ENCODE measurements around the gene CHCHD6. TPM values are rescaled to one million over a fixed set of nuclear protein-coding genes. Genes with fewer than 3 reads are reported as not detected.

Gene CHCHD6
- polyA plus RNA-seq, 4 donors: 2.2 to 15.0 (median 7.4) TPM

DNA sequence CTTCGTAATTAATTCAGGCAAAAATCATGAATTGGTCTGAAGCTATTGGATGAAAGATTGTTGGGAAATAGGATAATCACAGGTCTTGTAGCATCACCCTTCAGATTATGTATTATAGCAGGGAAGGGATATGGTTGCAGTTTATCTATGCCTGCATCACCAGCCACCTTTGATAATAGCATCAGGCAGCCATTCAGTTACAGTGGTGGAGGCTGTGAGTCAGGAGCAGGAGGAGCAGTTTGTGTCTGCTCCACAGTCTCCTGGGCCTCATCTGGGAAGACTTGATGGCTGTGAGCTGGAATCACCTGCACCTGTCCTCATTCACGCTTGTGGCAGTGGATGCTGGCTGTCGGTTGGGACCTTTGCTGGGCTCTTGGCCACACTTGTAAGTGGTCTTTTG, 174.6 kb downstream of the CHCHD6 start:
- DNase-seq: no peak
- Histone ChIP-seq H3K9me3 (ENCODE audit: control insufficient read depth in 2 of 2, insufficient read depth in 1 of 2, low read depth in 1 of 2, low read length in 1 of 2) (no peaks in the 10 kb centered on the region), H3K27ac (ENCODE audit: low read depth in 1 of 3, low read length in 2 of 3) (no peak overlapping the region), H3K36me3 (ENCODE audit: control insufficient read depth in 3 of 3, insufficient read depth in 2 of 3, low read depth in 1 of 3, low read length in 3 of 3) (peaks cover 0 to 3% (median 0%) of the 10 kb centered on the region in 3 donors), H3K4me1 (ENCODE audit: control insufficient read depth in 3 of 3, insufficient read depth in 2 of 3, low read depth in 1 of 3, low read length in 2 of 3) (no peaks in the 10 kb centered on the region), H3K4me3 (ENCODE audit: low read depth in 1 of 3, low read length in 3 of 3) (no peak overlapping the region), H3K27me3 (ENCODE audit: control insufficient read depth in 3 of 3, insufficient read depth in 3 of 3, low read length in 3 of 3) (no peaks in the 10 kb centered on the region)
- FAIRE-seq: no peak
- 98 to 99% (median 98%) methylated on average over 3 of the region's 3 CpGs for WGBS, 3 donors

DNA sequence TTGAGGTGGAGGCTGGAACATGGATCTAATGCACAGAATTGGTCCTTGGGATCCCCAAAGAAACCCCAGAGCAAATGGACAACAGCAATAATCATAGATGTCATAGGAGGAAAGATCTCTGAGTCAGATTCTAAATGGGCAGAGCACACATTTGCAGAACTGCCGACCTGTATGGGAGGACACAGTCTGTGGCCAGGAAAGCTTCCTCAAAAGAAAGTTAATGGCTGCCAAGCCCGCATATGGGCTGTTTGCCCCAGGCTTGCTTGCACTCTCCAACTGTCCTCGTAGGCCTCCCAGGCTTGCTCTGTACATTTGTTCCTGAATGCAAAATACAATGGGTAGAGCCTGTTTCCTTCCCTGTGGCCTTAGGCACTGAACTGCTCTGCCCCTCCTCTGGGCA, 176.9 kb downstream of the CHCHD6 start:
- DNase-seq (no peak), FAIRE-seq (no peak)
- no peaks in the 10 kb centered on the region for H3K4me1 ChIP-seq (ENCODE audit: control insufficient read depth in 3 of 3, insufficient read depth in 2 of 3, low read depth in 1 of 3, low read length in 2 of 3)
- no peak overlapping the region for H3K27ac ChIP-seq (ENCODE audit: low read depth in 1 of 3, low read length in 2 of 3)
- H3K36me3 ChIP-seq (ENCODE audit: control insufficient read depth in 3 of 3, insufficient read depth in 2 of 3, low read depth in 1 of 3, low read length in 3 of 3): peaks cover 0 to 2% (median 0%) of the 10 kb centered on the region in 3 donors
- H3K4me3 ChIP-seq (ENCODE audit: low read depth in 1 of 3, low read length in 3 of 3): no peak overlapping the region
- H3K27me3 ChIP-seq (ENCODE audit: control insufficient read depth in 3 of 3, insufficient read depth in 3 of 3, low read length in 3 of 3): no peaks in the 10 kb centered on the region
- H3K9me3 ChIP-seq (ENCODE audit: control insufficient read depth in 2 of 2, insufficient read depth in 1 of 2, low read depth in 1 of 2, low read length in 1 of 2): no peaks in the 10 kb centered on the region
- WGBS, 3 donors: 83 to 88% (median 87%) methylated on average over 3 of the region's 3 CpGs

DNA sequence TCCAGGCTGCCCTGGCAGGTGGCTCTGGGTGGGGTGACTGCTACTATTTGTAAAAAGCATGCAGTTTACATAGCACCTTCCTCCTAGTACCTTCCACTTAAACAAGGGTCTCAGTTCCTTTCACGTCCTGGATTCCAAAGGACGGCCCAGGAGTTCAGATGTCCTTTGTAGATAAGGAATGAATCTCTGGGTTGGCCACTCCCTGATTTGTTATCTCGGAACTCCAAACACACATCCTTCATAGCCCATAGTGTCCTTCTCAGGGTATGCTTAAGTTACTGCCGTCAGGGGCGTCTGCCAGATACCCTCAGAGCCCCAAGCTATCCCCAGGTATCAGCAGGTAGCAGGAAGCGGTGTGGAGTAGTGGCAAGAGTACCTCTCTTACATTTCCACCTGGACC, 177.8 kb downstream of the CHCHD6 start:
- H3K9me3 ChIP-seq (ENCODE audit: control insufficient read depth in 2 of 2, insufficient read depth in 1 of 2, low read depth in 1 of 2, low read length in 1 of 2): no peaks in the 10 kb centered on the region
- H3K27me3 ChIP-seq (ENCODE audit: control insufficient read depth in 3 of 3, insufficient read depth in 3 of 3, low read length in 3 of 3): no peaks in the 10 kb centered on the region
- peaks cover 0 to 2% (median 0%) of the 10 kb centered on the region in 3 donors for H3K36me3 ChIP-seq (ENCODE audit: control insufficient read depth in 3 of 3, insufficient read depth in 2 of 3, low read depth in 1 of 3, low read length in 3 of 3)
- no peaks in the 10 kb centered on the region for H3K4me1 ChIP-seq (ENCODE audit: control insufficient read depth in 3 of 3, insufficient read depth in 2 of 3, low read depth in 1 of 3, low read length in 2 of 3)
- H3K27ac ChIP-seq (ENCODE audit: low read depth in 1 of 3, low read length in 2 of 3): no peak overlapping the region
- no peak for DNase-seq
- no peak overlapping the region for H3K4me3 ChIP-seq (ENCODE audit: low read depth in 1 of 3, low read length in 3 of 3)
- FAIRE-seq: no peak
- 89 to 97% (median 92%) methylated on average over 6 of the region's 6 CpGs for WGBS, 3 donors

DNA sequence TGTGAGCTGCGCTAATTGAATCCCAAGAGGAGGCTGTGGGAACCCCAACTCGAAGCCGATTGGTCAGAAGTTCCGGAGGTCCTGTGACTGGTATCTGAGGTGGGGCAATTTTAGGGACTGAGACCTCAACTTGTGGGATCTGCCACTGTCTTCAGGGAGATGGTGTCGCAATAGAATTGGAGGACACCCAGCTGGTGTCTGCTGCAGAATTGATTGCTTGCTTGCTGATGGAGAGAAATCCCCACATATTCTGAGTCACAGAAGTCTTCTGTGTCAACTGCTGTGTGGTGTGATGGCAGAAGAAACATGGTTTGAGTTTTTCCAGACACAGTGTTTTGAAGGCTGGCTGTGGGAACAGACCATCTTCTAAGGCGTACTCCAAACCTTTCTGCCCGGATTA, 179.2 kb downstream of the CHCHD6 start:
- Histone ChIP-seq H3K27ac (ENCODE audit: low read depth in 1 of 3, low read length in 2 of 3) (no peak overlapping the region), H3K27me3 (ENCODE audit: control insufficient read depth in 3 of 3, insufficient read depth in 3 of 3, low read length in 3 of 3) (no peaks in the 10 kb centered on the region), H3K36me3 (ENCODE audit: control insufficient read depth in 3 of 3, insufficient read depth in 2 of 3, low read depth in 1 of 3, low read length in 3 of 3) (peaks cover 0 to 2% (median 0%) of the 10 kb centered on the region in 3 donors), H3K4me1 (ENCODE audit: control insufficient read depth in 3 of 3, insufficient read depth in 2 of 3, low read depth in 1 of 3, low read length in 2 of 3) (no peaks in the 10 kb centered on the region), H3K9me3 (ENCODE audit: control insufficient read depth in 2 of 2, insufficient read depth in 1 of 2, low read depth in 1 of 2, low read length in 1 of 2) (no peaks in the 10 kb centered on the region), H3K4me3 (ENCODE audit: low read depth in 1 of 3, low read length in 3 of 3) (no peak overlapping the region)
- FAIRE-seq: no peak
- no peak for DNase-seq
- 88 to 98% (median 97%) methylated on average over 7 of the region's 7 CpGs for WGBS, 3 donors

DNA sequence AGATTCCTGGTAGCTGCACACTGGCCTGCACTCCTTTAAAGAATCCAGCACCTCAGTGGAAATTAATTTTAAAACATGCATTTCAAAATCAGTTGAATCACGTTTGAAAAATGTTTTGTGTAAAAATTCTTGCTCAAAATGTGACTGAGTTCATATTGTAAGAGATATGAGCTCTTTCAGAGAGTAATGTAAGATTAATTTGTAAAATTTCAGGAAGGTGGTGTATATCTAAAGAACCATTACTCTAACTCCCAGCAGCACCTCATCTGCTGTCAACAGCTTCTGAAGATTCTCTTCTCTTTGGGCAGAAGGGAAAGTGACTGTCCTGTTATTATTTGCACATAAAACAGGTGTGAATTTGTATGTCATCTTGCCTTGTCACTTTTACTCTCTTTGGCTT, 181.4 kb downstream of the CHCHD6 start:
- DNase-seq (no peak), FAIRE-seq (no peak)
- Histone ChIP-seq H3K4me1 (ENCODE audit: control insufficient read depth in 3 of 3, insufficient read depth in 2 of 3, low read depth in 1 of 3, low read length in 2 of 3) (no peaks in the 10 kb centered on the region), H3K9me3 (ENCODE audit: control insufficient read depth in 2 of 2, insufficient read depth in 1 of 2, low read depth in 1 of 2, low read length in 1 of 2) (no peaks in the 10 kb centered on the region), H3K4me3 (ENCODE audit: low read depth in 1 of 3, low read length in 3 of 3) (no peak overlapping the region), H3K36me3 (ENCODE audit: control insufficient read depth in 3 of 3, insufficient read depth in 2 of 3, low read depth in 1 of 3, low read length in 3 of 3) (peaks cover 0 to 7% (median 0%) of the 10 kb centered on the region in 3 donors), H3K27ac (ENCODE audit: low read depth in 1 of 3, low read length in 2 of 3) (no peak overlapping the region), H3K27me3 (ENCODE audit: control insufficient read depth in 3 of 3, insufficient read depth in 3 of 3, low read length in 3 of 3) (no peaks in the 10 kb centered on the region)
- WGBS, 3 donors: 54 to 63% (median 55%) methylated on average over 1 of the region's 1 CpG

DNA sequence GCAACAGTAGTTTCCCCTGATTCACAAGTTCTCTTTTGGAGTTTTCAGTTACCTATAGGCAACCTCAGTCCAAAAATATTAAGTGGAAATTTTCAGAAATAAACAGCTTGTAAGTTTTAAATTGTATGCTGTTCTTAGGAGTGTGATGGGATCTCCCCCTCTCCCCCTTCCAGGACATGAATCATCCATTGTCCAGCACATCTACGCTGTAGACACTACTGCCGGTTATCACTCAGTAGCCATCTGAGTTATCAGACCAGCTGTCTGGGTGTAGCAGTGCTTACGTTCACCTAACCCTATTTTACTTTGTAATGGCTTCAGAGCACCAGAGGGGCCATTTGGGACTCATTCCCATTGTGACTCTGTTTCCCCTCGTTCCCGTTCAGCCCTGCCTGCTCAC, 182.2 kb downstream of the CHCHD6 start:
- 86 to 92% (median 91%) methylated on average over 5 of the region's 5 CpGs for WGBS, 3 donors
- no peak for FAIRE-seq
- Histone ChIP-seq H3K36me3 (ENCODE audit: control insufficient read depth in 3 of 3, insufficient read depth in 2 of 3, low read depth in 1 of 3, low read length in 3 of 3) (peaks cover 0 to 7% (median 0%) of the 10 kb centered on the region in 3 donors), H3K4me1 (ENCODE audit: control insufficient read depth in 3 of 3, insufficient read depth in 2 of 3, low read depth in 1 of 3, low read length in 2 of 3) (no peaks in the 10 kb centered on the region), H3K27me3 (ENCODE audit: control insufficient read depth in 3 of 3, insufficient read depth in 3 of 3, low read length in 3 of 3) (no peaks in the 10 kb centered on the region), H3K4me3 (ENCODE audit: low read depth in 1 of 3, low read length in 3 of 3) (no peak overlapping the region), H3K9me3 (ENCODE audit: control insufficient read depth in 2 of 2, insufficient read depth in 1 of 2, low read depth in 1 of 2, low read length in 1 of 2) (no peaks in the 10 kb centered on the region), H3K27ac (ENCODE audit: low read depth in 1 of 3, low read length in 2 of 3) (no peak overlapping the region)
- no peak for DNase-seq

DNA sequence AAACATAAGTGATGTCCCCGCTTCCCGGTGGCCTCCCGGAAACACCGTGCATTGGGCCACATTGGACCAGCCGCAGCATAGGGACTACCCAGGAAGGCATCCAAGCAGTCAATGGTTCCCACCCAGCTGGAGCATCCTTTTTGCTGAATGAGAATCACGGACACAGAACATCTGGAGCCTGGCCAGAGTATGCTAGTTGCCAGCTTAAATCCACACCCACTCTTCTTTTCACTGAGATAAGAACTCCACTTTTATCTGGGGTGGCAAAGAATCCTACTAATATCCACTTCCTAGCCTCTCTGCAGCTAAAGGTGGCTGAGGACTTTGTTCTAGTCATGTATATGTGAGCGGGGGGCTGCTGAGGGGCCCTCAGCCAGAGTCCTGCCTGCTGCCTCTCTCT, 183.6 kb downstream of the CHCHD6 start:
- H3K4me3 ChIP-seq (ENCODE audit: low read depth in 1 of 3, low read length in 3 of 3): no peak overlapping the region
- H3K27me3 ChIP-seq (ENCODE audit: control insufficient read depth in 3 of 3, insufficient read depth in 3 of 3, low read length in 3 of 3): no peaks in the 10 kb centered on the region
- H3K9me3 ChIP-seq (ENCODE audit: control insufficient read depth in 2 of 2, insufficient read depth in 1 of 2, low read depth in 1 of 2, low read length in 1 of 2): no peaks in the 10 kb centered on the region
- H3K4me1 ChIP-seq (ENCODE audit: control insufficient read depth in 3 of 3, insufficient read depth in 2 of 3, low read depth in 1 of 3, low read length in 2 of 3): no peaks in the 10 kb centered on the region
- no peak overlapping the region for H3K27ac ChIP-seq (ENCODE audit: low read depth in 1 of 3, low read length in 2 of 3)
- WGBS, 3 donors: 80 to 89% (median 86%) methylated on average over 7 of the region's 7 CpGs
- FAIRE-seq (no peak), DNase-seq (no peak)
- H3K36me3 ChIP-seq (ENCODE audit: control insufficient read depth in 3 of 3, insufficient read depth in 2 of 3, low read depth in 1 of 3, low read length in 3 of 3): peaks cover 0 to 7% (median 0%) of the 10 kb centered on the region in 3 donors

DNA sequence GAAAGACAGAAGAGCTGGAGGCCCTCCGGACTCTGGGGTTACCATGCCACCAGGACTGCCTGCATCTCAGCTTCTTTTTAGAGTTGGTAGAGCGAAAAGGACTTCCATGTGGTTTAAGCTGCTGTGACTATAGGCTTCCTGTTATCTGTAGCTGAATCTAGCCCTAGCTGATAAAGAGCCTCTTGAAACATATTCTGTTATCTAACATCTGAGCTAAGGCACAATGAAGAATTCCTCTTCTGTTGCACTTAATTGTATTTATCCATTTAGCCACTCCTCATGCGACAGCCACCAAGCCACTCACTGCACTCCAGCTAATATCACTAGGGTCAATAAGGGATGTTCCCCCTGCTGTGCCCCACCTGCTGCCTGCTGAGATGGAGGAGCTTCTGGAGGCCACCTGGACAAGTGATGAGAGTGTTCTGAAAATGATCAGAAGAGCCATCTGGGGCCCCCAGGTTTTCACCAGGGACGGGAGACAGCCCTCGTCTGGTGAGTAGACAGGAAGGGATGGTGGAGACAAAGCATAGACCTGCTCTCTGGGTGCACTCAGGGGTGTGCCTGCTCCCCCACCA, 184.2 kb downstream of the CHCHD6 start:
- no peak for FAIRE-seq
- peaks cover 0 to 7% (median 0%) of the 10 kb centered on the region in 3 donors for H3K36me3 ChIP-seq (ENCODE audit: control insufficient read depth in 3 of 3, insufficient read depth in 2 of 3, low read depth in 1 of 3, low read length in 3 of 3)
- DNase-seq: no peak
- no peak overlapping the region for H3K4me3 ChIP-seq (ENCODE audit: low read depth in 1 of 3, low read length in 3 of 3)
- no peak overlapping the region for H3K27ac ChIP-seq (ENCODE audit: low read depth in 1 of 3, low read length in 2 of 3)
- no peaks in the 10 kb centered on the region for H3K27me3 ChIP-seq (ENCODE audit: control insufficient read depth in 3 of 3, insufficient read depth in 3 of 3, low read length in 3 of 3)
- WGBS, 3 donors: 89 to 96% (median 89%) methylated on average over 5 of the region's 5 CpGs
- no peaks in the 10 kb centered on the region for H3K4me1 ChIP-seq (ENCODE audit: control insufficient read depth in 3 of 3, insufficient read depth in 2 of 3, low read depth in 1 of 3, low read length in 2 of 3)
- no peaks in the 10 kb centered on the region for H3K9me3 ChIP-seq (ENCODE audit: control insufficient read depth in 2 of 2, insufficient read depth in 1 of 2, low read depth in 1 of 2, low read length in 1 of 2)
